ENCODE measurements around the gene GAMT.

Gene GAMT

GRCh38 chr19:1437609-1438008 is 36.3 kb upstream of the GAMT start:
- TF ChIP-seq CTCF (IDR thresholded peaks at IDR 0.05; ENCODE audit: low read depth, low read length): no peak
- no peak for DNase-seq (ENCODE audit: extremely low read depth, low read depth)

GRCh38 chr19:1435378-1435989 is 34.1 kb upstream of the GAMT start:
- no peak for TF ChIP-seq CTCF (IDR thresholded peaks at IDR 0.05; ENCODE audit: low read depth, low read length)
- no peak for DNase-seq (ENCODE audit: extremely low read depth, low read depth)

GRCh38 chr19:1434577-1435060 is 33.3 kb upstream of the GAMT start:
- no peak for DNase-seq (ENCODE audit: extremely low read depth, low read depth)
- TF ChIP-seq CTCF (IDR thresholded peaks at IDR 0.05; ENCODE audit: low read depth, low read length): no peak

GRCh38 chr19:1434040-1434366 is 32.7 kb upstream of the GAMT start:
- TF ChIP-seq CTCF (IDR thresholded peaks at IDR 0.05; ENCODE audit: low read depth, low read length): no peak
- no peak for DNase-seq (ENCODE audit: extremely low read depth, low read depth)

- DNase-seq (ENCODE audit: extremely low read depth, low read depth): no peak
- no peak for TF ChIP-seq CTCF (IDR thresholded peaks at IDR 0.05; ENCODE audit: low read depth, low read length)
Measured at GRCh38 chr19:1433119-1434039, 32.0 kb upstream of the GAMT start.

GRCh38 chr19:1432507-1432887 is 31.2 kb upstream of the GAMT start:
- DNase-seq (ENCODE audit: extremely low read depth, low read depth): no peak
- TF ChIP-seq CTCF (IDR thresholded peaks at IDR 0.05; ENCODE audit: low read depth, low read length): no peak
